Tibial nerve (tissue), 4 donors: Measurements from ENCODE around the gene ETF1. TPM values are rescaled to one million over a fixed set of nuclear protein-coding genes. Genes with fewer than 3 reads are reported as not detected.

Source experiments
- DNase-seq, 2 donors: peaks; one replicate each; pipeline ENCODE4 v3.0.0-alpha.2; 2019; ENCODE audit warnings: low spot score in 2 of 2
- H3K27ac ChIP-seq, 4 donors: fragments of 200-600 bp; sonication (generic) in 3 of 4; one replicate each; pipeline ENCODE4 v1.5.1; 2017 to 2019; ENCODE audit warnings: mild to moderate bottlenecking in 1 of 4
- H3K27me3 ChIP-seq, 2 donors: fragments of 200-600 bp; sonication (generic) in 1 of 2; one replicate each; pipeline versions ENCODE4 v1.5.1 to v1.6.0; 2017 to 2019
- H3K36me3 ChIP-seq, 3 donors: fragments of 200-600 bp; sonication (generic); one replicate each; pipeline ENCODE4 v1.5.1; 2018 to 2019
- H3K4me1 ChIP-seq, 4 donors: fragments of 200-600 bp; sonication (generic) in 3 of 4; one replicate each; pipeline ENCODE4 v1.5.1; 2017 to 2019
- H3K4me3 ChIP-seq, 4 donors: fragments of 200-600 bp; sonication (generic) in 3 of 4; one replicate each; pipeline ENCODE4 v1.5.1; 2017 to 2019; ENCODE audit warnings: mild to moderate bottlenecking in 1 of 4, moderate library complexity in 1 of 4
- H3K9me3 ChIP-seq, 4 donors: fragments of 200-600 bp; sonication (generic) in 3 of 4; one replicate each; pipeline ENCODE4 v1.5.1; 2017 to 2019
- EP300 ChIP-seq, 2 donors: sonication (generic); formaldehyde crosslinking; IDR thresholded peaks; one replicate each; pipeline ENCODE4 v1.6.1; 2017; ENCODE audit warnings: antibody characterized with exemption in 2 of 2, mild to moderate bottlenecking in 1 of 2
- POLR2A ChIP-seq, 2 donors: fragments of 450-650 bp; IDR thresholded peaks; one replicate each; pipeline ENCODE4 v1.6.1; 2017; ENCODE audit warnings: antibody characterized with exemption in 2 of 2, mild to moderate bottlenecking in 2 of 2, moderate library complexity in 2 of 2
- WGBS, 2 donors: methylation state at CpG; one replicate each; pipeline ENCODE4 v1.1.5; 2018; 5-methylcytosine and 5-hydroxymethylcytosine counted together
- total RNA-seq, 4 donors: library from RNA; depleted of rRNA; stranded (reverse); fragments of >200 nt; gene quantifications; one replicate each; pipeline ENCODE4 v1.1.0, GENCODE V29; 2016
- TF ChIP-seq, protein P1 (sequence below), 5 experiments: fragments of 200-600 bp in 3 of 5; fragments of 450-650 bp in 2 of 5; sonication (generic) in 3 of 5; IDR thresholded peaks; one replicate each; pipeline ENCODE4 v1.5.1; 2016 to 2019; ENCODE audit warnings: antibody characterized with exemption in 5 of 5, mild to moderate bottlenecking in 3 of 5, moderate library complexity in 2 of 5

The ETF1 gene
- total RNA-seq, 4 donors from 2014 or later, result 48.4 to 80.1 (median 58.6) TPM

GRCh38 chr5:138582959-138583358 is 39.9 kb upstream of the ETF1 start:
- WGBS, 2 donors, result 90 to 95% methylated on average over 3 of the region's 3 CpGs
- H3K4me3 ChIP-seq, result no peak overlapping the region
- no peaks in the 10 kb centered on the region for H3K36me3 ChIP-seq
- H3K9me3 ChIP-seq, result no peaks in the 10 kb centered on the region
- DNase-seq, result no peak
- no peaks in the 10 kb centered on the region for H3K27me3 ChIP-seq
- no peak overlapping the region for H3K27ac ChIP-seq
- TF ChIP-seq, protein P1, sequence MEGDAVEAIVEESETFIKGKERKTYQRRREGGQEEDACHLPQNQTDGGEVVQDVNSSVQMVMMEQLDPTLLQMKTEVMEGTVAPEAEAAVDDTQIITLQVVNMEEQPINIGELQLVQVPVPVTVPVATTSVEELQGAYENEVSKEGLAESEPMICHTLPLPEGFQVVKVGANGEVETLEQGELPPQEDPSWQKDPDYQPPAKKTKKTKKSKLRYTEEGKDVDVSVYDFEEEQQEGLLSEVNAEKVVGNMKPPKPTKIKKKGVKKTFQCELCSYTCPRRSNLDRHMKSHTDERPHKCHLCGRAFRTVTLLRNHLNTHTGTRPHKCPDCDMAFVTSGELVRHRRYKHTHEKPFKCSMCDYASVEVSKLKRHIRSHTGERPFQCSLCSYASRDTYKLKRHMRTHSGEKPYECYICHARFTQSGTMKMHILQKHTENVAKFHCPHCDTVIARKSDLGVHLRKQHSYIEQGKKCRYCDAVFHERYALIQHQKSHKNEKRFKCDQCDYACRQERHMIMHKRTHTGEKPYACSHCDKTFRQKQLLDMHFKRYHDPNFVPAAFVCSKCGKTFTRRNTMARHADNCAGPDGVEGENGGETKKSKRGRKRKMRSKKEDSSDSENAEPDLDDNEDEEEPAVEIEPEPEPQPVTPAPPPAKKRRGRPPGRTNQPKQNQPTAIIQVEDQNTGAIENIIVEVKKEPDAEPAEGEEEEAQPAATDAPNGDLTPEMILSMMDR (IDR thresholded peaks at IDR 0.05), result no peak
- TF ChIP-seq EP300 (IDR thresholded peaks at IDR 0.05) (no peak), POLR2A (IDR thresholded peaks at IDR 0.05) (no peak)
- peaks cover 0 to 8% (median 1%) of the 10 kb centered on the region in 4 donors for H3K4me1 ChIP-seq

DNA sequence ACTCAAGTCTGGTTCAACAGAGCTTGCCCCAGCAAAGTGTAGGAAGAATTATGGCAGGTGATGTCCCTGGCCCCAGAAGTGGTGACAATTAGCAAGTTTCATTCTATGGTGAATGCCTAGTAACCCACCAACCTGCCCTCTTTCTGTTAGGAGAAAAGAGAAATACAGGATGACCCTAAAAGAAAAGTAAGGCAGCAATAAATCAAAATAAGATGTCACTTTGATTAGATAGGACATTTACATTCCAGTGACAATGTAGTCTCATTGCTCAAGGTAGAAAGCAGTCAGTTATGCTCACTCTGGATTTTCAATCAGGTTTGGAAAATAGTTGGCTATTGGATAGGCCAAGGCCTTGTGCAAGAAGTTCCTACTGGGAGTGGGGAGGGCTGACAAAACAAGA is 37.7 kb upstream of the ETF1 start:
- DNase-seq, result no peak
- Histone ChIP-seq H3K36me3 (no peaks in the 10 kb centered on the region), H3K4me3 (no peak overlapping the region), H3K27me3 (no peaks in the 10 kb centered on the region), H3K9me3 (no peaks in the 10 kb centered on the region), H3K4me1 (peaks cover 0 to 13% (median 3%) of the 10 kb centered on the region in 4 donors), H3K27ac (no peak overlapping the region)
- TF ChIP-seq, protein P1 (IDR thresholded peaks at IDR 0.05), result no peak
- TF ChIP-seq EP300 (IDR thresholded peaks at IDR 0.05) (no peak), POLR2A (IDR thresholded peaks at IDR 0.05) (no peak)

DNA sequence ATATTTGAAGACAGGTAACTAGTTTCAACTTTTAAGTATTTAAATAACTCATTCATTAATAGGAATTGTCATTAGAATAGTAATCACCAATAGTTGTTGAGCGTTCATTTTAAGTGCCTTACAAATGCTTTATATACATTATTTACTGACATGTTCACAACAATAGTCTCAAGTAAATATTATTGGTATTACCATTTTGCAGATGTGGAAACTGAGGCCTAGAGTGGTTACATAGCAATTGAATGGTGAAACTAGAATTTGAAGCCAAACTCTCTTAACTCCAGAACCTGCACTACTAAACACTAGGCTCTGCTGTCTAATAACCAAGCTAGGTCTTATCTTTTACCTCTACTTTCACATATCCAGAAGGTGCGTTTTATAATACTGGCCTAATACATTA is 37.0 kb upstream of the ETF1 start:
- Histone ChIP-seq H3K4me1 (peaks cover 0 to 13% (median 3%) of the 10 kb centered on the region in 4 donors), H3K9me3 (no peaks in the 10 kb centered on the region), H3K27me3 (no peaks in the 10 kb centered on the region), H3K27ac (no peak overlapping the region), H3K36me3 (no peaks in the 10 kb centered on the region), H3K4me3 (no peak overlapping the region)
- WGBS, 2 donors, result 95 to 97% methylated on average over 2 of the region's 2 CpGs
- no peak for DNase-seq
- TF ChIP-seq EP300 (IDR thresholded peaks at IDR 0.05), result no peak
- TF ChIP-seq, protein P1 (IDR thresholded peaks at IDR 0.05), result no peak

DNA sequence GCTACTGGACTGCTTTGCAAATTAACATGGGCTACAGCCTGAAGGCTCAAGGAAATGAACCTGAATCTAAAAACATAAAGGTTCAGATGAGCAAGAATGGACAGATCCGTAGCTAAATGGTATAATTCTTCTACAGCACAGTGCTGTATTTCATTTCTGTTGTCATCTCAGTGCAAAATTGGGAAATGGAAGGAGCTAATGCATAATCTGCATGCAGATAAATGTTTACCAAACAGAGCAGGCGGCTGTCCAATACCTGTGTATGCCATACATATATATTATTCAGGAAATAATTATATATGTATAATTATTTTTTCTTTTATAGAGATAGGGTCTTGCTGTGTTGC is 36.5 kb upstream of the ETF1 start:
- H3K9me3 ChIP-seq, result no peaks in the 10 kb centered on the region
- H3K4me1 ChIP-seq, result peaks cover 0 to 13% (median 3%) of the 10 kb centered on the region in 4 donors
- 39 to 46% methylated on average over 2 of the region's 2 CpGs for WGBS, 2 donors
- DNase-seq, result no peak
- H3K4me3 ChIP-seq, result no peak overlapping the region
- H3K36me3 ChIP-seq, result no peaks in the 10 kb centered on the region
- TF ChIP-seq EP300 (IDR thresholded peaks at IDR 0.05), result peak in 1 of 2 donors; percentile 1
- TF ChIP-seq, protein P1 (IDR thresholded peaks at IDR 0.05), result no peak
- no peaks in the 10 kb centered on the region for H3K27me3 ChIP-seq
- peak overlapping the region in 2 of 4 donors; percentile 40 to 51 for H3K27ac ChIP-seq

- peaks cover 0 to 11% (median 8%) of the 10 kb centered on the region in 3 donors for H3K36me3 ChIP-seq
- no peaks in the 10 kb centered on the region for H3K9me3 ChIP-seq
- H3K4me3 ChIP-seq, result no peak overlapping the region
- TF ChIP-seq POLR2A (IDR thresholded peaks at IDR 0.05), result no peak
- TF ChIP-seq, protein P1 (IDR thresholded peaks at IDR 0.05), result no peak
- no peak overlapping the region for H3K27ac ChIP-seq
- WGBS, 2 donors, result 92 to 93% methylated on average over 17 of the region's 17 CpGs
- H3K27me3 ChIP-seq, result no peaks in the 10 kb centered on the region
- H3K4me1 ChIP-seq, result peaks cover 0 to 32% (median 15%) of the 10 kb centered on the region in 4 donors
- DNase-seq, result no peak
Observed at GRCh38 chr5:138577452-138577851, 34.4 kb upstream of the ETF1 start.
